ENCODE data around the gene TM4SF5.

The TM4SF5 gene

GRCh38 chr17:4740025-4740351 is 31.7 kb upstream of the TM4SF5 start:
- no peak for DNase-seq (ENCODE audit: low read depth in 1 of 2, low spot score in 1 of 2)
- peaks cover 10% of the 10 kb centered on the region for H3K27me3 ChIP-seq (ENCODE audit: insufficient read depth, poor library complexity, severe bottlenecking)
- H3K4me3 ChIP-seq (replicated peaks; ENCODE audit: insufficient read depth, low read length), result 0 out of 2 replicates have a peak overlapping the region, but pooled peaks have one; percentile 51
- no peak overlapping the region for H3K27ac ChIP-seq (replicated peaks)
- TF ChIP-seq POLR2AphosphoS5 (IDR thresholded peaks at IDR 0.05; ENCODE audit: low read depth) (no peak), CTCF (IDR thresholded peaks at IDR 0.05; ENCODE audit: insufficient read depth, low read length) (no peak), SPI1 (IDR thresholded peaks at IDR 0.05; ENCODE audit: borderline replicate concordance, low read depth) (no peak), GABPA (IDR thresholded peaks at IDR 0.05; ENCODE audit: low read depth) (no peak)
- TF ChIP-seq, protein P1, sequence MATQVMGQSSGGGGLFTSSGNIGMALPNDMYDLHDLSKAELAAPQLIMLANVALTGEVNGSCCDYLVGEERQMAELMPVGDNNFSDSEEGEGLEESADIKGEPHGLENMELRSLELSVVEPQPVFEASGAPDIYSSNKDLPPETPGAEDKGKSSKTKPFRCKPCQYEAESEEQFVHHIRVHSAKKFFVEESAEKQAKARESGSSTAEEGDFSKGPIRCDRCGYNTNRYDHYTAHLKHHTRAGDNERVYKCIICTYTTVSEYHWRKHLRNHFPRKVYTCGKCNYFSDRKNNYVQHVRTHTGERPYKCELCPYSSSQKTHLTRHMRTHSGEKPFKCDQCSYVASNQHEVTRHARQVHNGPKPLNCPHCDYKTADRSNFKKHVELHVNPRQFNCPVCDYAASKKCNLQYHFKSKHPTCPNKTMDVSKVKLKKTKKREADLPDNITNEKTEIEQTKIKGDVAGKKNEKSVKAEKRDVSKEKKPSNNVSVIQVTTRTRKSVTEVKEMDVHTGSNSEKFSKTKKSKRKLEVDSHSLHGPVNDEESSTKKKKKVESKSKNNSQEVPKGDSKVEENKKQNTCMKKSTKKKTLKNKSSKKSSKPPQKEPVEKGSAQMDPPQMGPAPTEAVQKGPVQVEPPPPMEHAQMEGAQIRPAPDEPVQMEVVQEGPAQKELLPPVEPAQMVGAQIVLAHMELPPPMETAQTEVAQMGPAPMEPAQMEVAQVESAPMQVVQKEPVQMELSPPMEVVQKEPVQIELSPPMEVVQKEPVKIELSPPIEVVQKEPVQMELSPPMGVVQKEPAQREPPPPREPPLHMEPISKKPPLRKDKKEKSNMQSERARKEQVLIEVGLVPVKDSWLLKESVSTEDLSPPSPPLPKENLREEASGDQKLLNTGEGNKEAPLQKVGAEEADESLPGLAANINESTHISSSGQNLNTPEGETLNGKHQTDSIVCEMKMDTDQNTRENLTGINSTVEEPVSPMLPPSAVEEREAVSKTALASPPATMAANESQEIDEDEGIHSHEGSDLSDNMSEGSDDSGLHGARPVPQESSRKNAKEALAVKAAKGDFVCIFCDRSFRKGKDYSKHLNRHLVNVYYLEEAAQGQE (IDR thresholded peaks at IDR 0.05; ENCODE audit: insufficient replicate concordance, low read depth), result no peak

GRCh38 chr17:4740584-4740983 is 31.1 kb upstream of the TM4SF5 start:
- H3K27me3 ChIP-seq (ENCODE audit: insufficient read depth, poor library complexity, severe bottlenecking), result peaks cover 10% of the 10 kb centered on the region
- TF ChIP-seq GABPA (IDR thresholded peaks at IDR 0.05; ENCODE audit: low read depth) (no peak), POLR2AphosphoS5 (IDR thresholded peaks at IDR 0.05; ENCODE audit: low read depth) (no peak), SPI1 (IDR thresholded peaks at IDR 0.05; ENCODE audit: borderline replicate concordance, low read depth) (no peak)

GRCh38 chr17:4741544-4741943 is 30.1 kb upstream of the TM4SF5 start:
- H3K4me3 ChIP-seq (replicated peaks; ENCODE audit: insufficient read depth, low read length), result no peak overlapping the region
- no peak for DNase-seq (ENCODE audit: low read depth in 1 of 2, low spot score in 1 of 2)
- no peak overlapping the region for H3K27ac ChIP-seq (replicated peaks)
- TF ChIP-seq SPI1 (IDR thresholded peaks at IDR 0.05; ENCODE audit: borderline replicate concordance, low read depth) (no peak), POLR2AphosphoS5 (IDR thresholded peaks at IDR 0.05; ENCODE audit: low read depth) (no peak), CTCF (IDR thresholded peaks at IDR 0.05; ENCODE audit: insufficient read depth, low read length) (no peak), GABPA (IDR thresholded peaks at IDR 0.05; ENCODE audit: low read depth) (no peak)
- TF ChIP-seq, protein P1 (IDR thresholded peaks at IDR 0.05; ENCODE audit: insufficient replicate concordance, low read depth), result no peak
- peaks cover 10% of the 10 kb centered on the region for H3K27me3 ChIP-seq (ENCODE audit: insufficient read depth, poor library complexity, severe bottlenecking)

More at GRCh38 chr17:4740584-4740983, 31.1 kb upstream of the TM4SF5 start:
- DNase-seq (ENCODE audit: low read depth in 1 of 2, low spot score in 1 of 2), result no peak
- Histone ChIP-seq H3K27ac (replicated peaks) (no peak overlapping the region), H3K4me3 (replicated peaks; ENCODE audit: insufficient read depth, low read length) (no peak overlapping the region)

DNA sequence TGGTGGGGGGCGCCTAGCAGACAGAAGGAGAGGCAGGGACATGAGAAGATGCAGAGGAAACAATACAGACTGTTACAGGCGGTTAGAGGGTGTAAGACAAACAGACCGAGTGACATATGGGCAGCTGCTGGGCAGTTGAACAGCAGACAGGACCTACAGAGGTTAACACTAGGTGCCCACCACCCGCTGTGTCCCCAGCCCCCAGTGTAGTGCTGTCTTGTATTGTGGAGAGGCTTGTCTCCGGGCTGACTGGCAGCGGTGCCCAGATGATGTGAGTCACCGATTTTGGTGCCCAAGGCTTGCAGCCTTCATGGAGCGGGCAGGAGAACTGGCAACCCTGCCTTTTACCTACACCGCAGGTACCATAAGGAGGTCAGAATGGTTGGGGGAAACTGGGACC is 29.6 kb upstream of the TM4SF5 start:
- peaks cover 10% of the 10 kb centered on the region for H3K27me3 ChIP-seq (ENCODE audit: insufficient read depth, poor library complexity, severe bottlenecking)
- H3K27ac ChIP-seq (replicated peaks), result no peak overlapping the region
- TF ChIP-seq POLR2AphosphoS5 (IDR thresholded peaks at IDR 0.05; ENCODE audit: low read depth) (no peak), SPI1 (IDR thresholded peaks at IDR 0.05; ENCODE audit: borderline replicate concordance, low read depth) (no peak), CTCF (IDR thresholded peaks at IDR 0.05; ENCODE audit: insufficient read depth, low read length) (no peak), GABPA (IDR thresholded peaks at IDR 0.05; ENCODE audit: low read depth) (no peak)
- TF ChIP-seq, protein P1 (IDR thresholded peaks at IDR 0.05; ENCODE audit: insufficient replicate concordance, low read depth), result no peak
- H3K4me3 ChIP-seq (replicated peaks; ENCODE audit: insufficient read depth, low read length), result no peak overlapping the region
- DNase-seq (ENCODE audit: low read depth in 1 of 2, low spot score in 1 of 2), result no peak

Data from HL-60 (cell line).